ENCODE results near the gene L1CAM. TPM values are rescaled to one million over a fixed set of nuclear protein-coding genes. Genes with fewer than 3 reads are reported as not detected.

L1CAM gene
- polyA plus RNA-seq, 2 of the 4 experiments (the other 2 are of a cell fraction), result 1.9 to 14.2 TPM

DNA sequence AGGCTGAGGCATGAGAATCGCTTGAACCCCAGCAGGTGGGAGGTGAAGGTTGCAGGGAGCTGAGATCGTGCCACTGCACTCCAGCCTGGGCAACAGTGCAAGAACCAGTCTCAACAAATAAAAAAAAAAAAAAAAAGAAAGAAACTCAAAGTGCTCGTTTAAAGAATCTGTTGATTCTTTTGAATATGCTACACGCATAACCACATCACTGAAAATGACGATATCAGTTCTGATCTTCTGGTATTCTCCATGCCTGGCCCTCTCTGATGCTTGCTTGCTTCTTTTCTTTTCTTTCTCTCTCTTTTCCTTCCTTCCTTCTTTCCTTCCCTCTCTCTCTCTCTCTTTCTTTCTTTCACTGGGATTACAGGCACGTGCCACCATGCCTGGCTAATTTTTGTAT is 25.8 kb upstream of the L1CAM start:
- ATAC-seq (no peak), FAIRE-seq (no peak), DNase-seq (ENCODE audit: low read depth in 1 of 2, low spot score in 1 of 2) (no peak)
- H3K27ac ChIP-seq, result no peak overlapping the region
- ChIA-PET POLR2A (no interaction called here), CTCF (interaction anchor here (0.6 to 8.6 kb wide), 8 partner anchors 11 to 822 kb away, joined by 3 to 56 read pairs (median 3); no protein-coding TSS in a partner anchor)
- H3K4me2 ChIP-seq, result no peak overlapping the region
- no peak for TF ChIP-seq HES2 (IDR thresholded peaks at IDR 0.05)
- TF ChIP-seq MAZ (IDR thresholded peaks at IDR 0.05; ENCODE audit: borderline replicate concordance, low read depth, low read length), result no peak
- TF ChIP-seq, protein P1, sequence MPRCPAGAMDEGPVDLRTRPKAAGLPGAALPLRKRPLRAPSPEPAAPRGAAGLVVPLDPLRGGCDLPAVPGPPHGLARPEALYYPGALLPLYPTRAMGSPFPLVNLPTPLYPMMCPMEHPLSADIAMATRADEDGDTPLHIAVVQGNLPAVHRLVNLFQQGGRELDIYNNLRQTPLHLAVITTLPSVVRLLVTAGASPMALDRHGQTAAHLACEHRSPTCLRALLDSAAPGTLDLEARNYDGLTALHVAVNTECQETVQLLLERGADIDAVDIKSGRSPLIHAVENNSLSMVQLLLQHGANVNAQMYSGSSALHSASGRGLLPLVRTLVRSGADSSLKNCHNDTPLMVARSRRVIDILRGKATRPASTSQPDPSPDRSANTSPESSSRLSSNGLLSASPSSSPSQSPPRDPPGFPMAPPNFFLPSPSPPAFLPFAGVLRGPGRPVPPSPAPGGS (IDR thresholded peaks at IDR 0.05), result no peak
- no peak for TF ChIP-seq GATA3 (IDR thresholded peaks at IDR 0.05; ENCODE audit: borderline replicate concordance)
- TF ChIP-seq ZFP36 (IDR thresholded peaks at IDR 0.05; ENCODE audit: borderline replicate concordance, partially characterized antibody), result no peak
- no peak for TF ChIP-seq NFE2L2 (conservative IDR thresholded peaks at IDR 0.05; ENCODE audit: low read length)
- no peak for TF ChIP-seq CHD4 (IDR thresholded peaks at IDR 0.05; ENCODE audit: borderline replicate concordance)
- no peak for TF ChIP-seq SREBF2 (IDR thresholded peaks at IDR 0.05)
- TF ChIP-seq RCOR1 (IDR thresholded peaks at IDR 0.05; ENCODE audit: low read depth, low read length), result no peak
- no peaks in the 10 kb centered on the region for H3K9me3 ChIP-seq
- no peak overlapping the region for H3K4me3 ChIP-seq
- no peaks in the 10 kb centered on the region for H3K4me1 ChIP-seq
- WGBS (ENCODE audit: missing lambda C conversion rate), result 46% methylated on average over 6 of the region's 6 CpGs

DNA sequence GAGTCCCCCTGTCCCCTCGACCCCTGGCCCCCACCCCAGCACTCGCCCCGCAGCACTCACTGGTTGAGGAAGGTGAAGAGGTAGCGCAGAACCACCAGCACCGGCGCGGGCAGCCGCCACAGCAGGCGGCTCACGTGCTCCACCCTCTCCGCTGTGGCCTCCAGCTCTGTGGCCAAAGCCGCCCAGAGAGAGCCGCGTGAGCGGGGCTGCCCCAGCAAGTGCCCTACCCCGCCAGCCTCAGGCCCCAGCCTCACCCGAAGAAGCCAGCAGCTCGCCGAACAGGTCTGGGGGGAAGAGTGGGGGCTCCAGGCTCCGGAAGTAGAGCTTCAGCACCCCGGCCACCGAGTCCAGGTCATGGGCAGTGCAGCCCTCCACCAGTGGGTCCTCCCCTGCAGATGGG is 24.5 kb upstream of the L1CAM start:
- ATAC-seq, result no peak
- H3K4me2 ChIP-seq, result no peak overlapping the region

GRCh38 chrX:153909980-153910360 is 24.0 kb upstream of the L1CAM start:
- H3K9me3 ChIP-seq, result no peaks in the 10 kb centered on the region
- H3K27ac ChIP-seq, result no peak overlapping the region
- H3K4me3 ChIP-seq, result no peak overlapping the region
- DNase-seq (ENCODE audit: low read depth in 1 of 2, low spot score in 1 of 2), result no peak
- no peaks in the 10 kb centered on the region for H3K4me1 ChIP-seq
- FAIRE-seq, result no peak
- ChIA-PET CTCF (interaction anchor here (0.9 to 8.6 kb wide), 7 partner anchors 8 to 147 kb away, joined by 3 to 56 read pairs (median 3); no protein-coding TSS in a partner anchor), POLR2A (interaction anchor here (1.0 kb wide), 2 partner anchors 13 to 18 kb away, joined by 3 to 5 read pairs; no protein-coding TSS in a partner anchor)
- ATAC-seq, result no peak
- 94% methylated on average over 3 of the region's 25 CpGs for WGBS (ENCODE audit: missing lambda C conversion rate)
- H3K4me2 ChIP-seq, result no peak overlapping the region
- TF ChIP-seq JUNB (IDR thresholded peaks at IDR 0.05) (no peak), KDM5A (IDR thresholded peaks at IDR 0.05) (no peak), ZNF302 (CRISPR knock-in tag; IDR thresholded peaks at IDR 0.05) (no peak), ZC3H11A (IDR thresholded peaks at IDR 0.05) (no peak), EHMT2 (IDR thresholded peaks at IDR 0.05; ENCODE audit: low read depth) (no peak), POLR2AphosphoS2 (conservative IDR thresholded peaks at IDR 0.05; ENCODE audit: low read length) (no peak)
- TF ChIP-seq, protein P2, sequence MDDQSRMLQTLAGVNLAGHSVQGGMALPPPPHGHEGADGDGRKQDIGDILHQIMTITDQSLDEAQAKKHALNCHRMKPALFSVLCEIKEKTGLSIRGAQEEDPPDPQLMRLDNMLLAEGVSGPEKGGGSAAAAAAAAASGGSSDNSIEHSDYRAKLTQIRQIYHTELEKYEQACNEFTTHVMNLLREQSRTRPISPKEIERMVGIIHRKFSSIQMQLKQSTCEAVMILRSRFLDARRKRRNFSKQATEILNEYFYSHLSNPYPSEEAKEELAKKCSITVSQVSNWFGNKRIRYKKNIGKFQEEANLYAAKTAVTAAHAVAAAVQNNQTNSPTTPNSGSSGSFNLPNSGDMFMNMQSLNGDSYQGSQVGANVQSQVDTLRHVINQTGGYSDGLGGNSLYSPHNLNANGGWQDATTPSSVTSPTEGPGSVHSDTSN (IDR thresholded peaks at IDR 0.05), result no peak

More for the DNA sequence above, 24.5 kb upstream of the L1CAM start:
- Histone ChIP-seq H3K4me1 (no peaks in the 10 kb centered on the region), H3K27ac (no peak overlapping the region), H3K9me3 (no peaks in the 10 kb centered on the region), H3K4me3 (no peak overlapping the region)
- WGBS (ENCODE audit: missing lambda C conversion rate), result no CpG with 5 or more reads among the region's 22 CpGs
- ChIA-PET CTCF (interaction anchor here (0.6 to 8.6 kb wide), 12 partner anchors 10 to 147 kb away, joined by 3 to 56 read pairs (median 3); partner anchors contain the start of gene PLXNB3), POLR2A (interaction anchor here (0.8 to 1.0 kb wide), 3 partner anchors 13 to 18 kb away, joined by 3 to 5 read pairs (median 3); no protein-coding TSS in a partner anchor)
- no peak for FAIRE-seq
- DNase-seq (ENCODE audit: low read depth in 1 of 2, low spot score in 1 of 2), result no peak
- TF ChIP-seq, protein P3, sequence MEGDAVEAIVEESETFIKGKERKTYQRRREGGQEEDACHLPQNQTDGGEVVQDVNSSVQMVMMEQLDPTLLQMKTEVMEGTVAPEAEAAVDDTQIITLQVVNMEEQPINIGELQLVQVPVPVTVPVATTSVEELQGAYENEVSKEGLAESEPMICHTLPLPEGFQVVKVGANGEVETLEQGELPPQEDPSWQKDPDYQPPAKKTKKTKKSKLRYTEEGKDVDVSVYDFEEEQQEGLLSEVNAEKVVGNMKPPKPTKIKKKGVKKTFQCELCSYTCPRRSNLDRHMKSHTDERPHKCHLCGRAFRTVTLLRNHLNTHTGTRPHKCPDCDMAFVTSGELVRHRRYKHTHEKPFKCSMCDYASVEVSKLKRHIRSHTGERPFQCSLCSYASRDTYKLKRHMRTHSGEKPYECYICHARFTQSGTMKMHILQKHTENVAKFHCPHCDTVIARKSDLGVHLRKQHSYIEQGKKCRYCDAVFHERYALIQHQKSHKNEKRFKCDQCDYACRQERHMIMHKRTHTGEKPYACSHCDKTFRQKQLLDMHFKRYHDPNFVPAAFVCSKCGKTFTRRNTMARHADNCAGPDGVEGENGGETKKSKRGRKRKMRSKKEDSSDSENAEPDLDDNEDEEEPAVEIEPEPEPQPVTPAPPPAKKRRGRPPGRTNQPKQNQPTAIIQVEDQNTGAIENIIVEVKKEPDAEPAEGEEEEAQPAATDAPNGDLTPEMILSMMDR (IDR thresholded peaks at IDR 0.05), result no peak
- no peak for TF ChIP-seq TFCP2L1 (CRISPR knock-in tag; IDR thresholded peaks at IDR 0.05)
- TF ChIP-seq RCOR1 (IDR thresholded peaks at IDR 0.05; ENCODE audit: low read depth, low read length), result no peak
- TF ChIP-seq GATA3 (IDR thresholded peaks at IDR 0.05; ENCODE audit: borderline replicate concordance), result no peak
- TF ChIP-seq FOXS1 (CRISPR knock-in tag; IDR thresholded peaks at IDR 0.05), result no peak
- no peak for TF ChIP-seq SREBF2 (IDR thresholded peaks at IDR 0.05)
- TF ChIP-seq ZNF302 (CRISPR knock-in tag; IDR thresholded peaks at IDR 0.05), result no peak
- no peak for TF ChIP-seq NPAS2 (CRISPR knock-in tag; IDR thresholded peaks at IDR 0.05; ENCODE audit: borderline replicate concordance)
- TF ChIP-seq RFX5 (IDR thresholded peaks at IDR 0.05), result no peak
- no peak for TF ChIP-seq MAFK (IDR thresholded peaks at IDR 0.05; ENCODE audit: partially characterized antibody)
